NCI-H510A (cell line): ENCODE measurements around the gene DENND1A.
A peak's percentile ranks its signal among the peaks of the same experiment; 100 is the strongest.

Experiments used
- DNase-seq: peaks from one replicate; lab custom pipeline; 2025; lab: John Stamatoyannopoulos, UW

The DENND1A gene

GRCh38 chr9:123394291-123395235, 535.4 kb downstream of the DENND1A start:
- DNase-seq: no peak

- no peak for DNase-seq
Observed at GRCh38 chr9:123392802-123393201, 537.1 kb downstream of the DENND1A start.

- DNase-seq: no peak
Observed at GRCh38 chr9:123391946-123392345, 538.0 kb downstream of the DENND1A start.

- no peak for DNase-seq
Observed at GRCh38 chr9:123391233-123391632, 538.7 kb downstream of the DENND1A start.

DNA sequence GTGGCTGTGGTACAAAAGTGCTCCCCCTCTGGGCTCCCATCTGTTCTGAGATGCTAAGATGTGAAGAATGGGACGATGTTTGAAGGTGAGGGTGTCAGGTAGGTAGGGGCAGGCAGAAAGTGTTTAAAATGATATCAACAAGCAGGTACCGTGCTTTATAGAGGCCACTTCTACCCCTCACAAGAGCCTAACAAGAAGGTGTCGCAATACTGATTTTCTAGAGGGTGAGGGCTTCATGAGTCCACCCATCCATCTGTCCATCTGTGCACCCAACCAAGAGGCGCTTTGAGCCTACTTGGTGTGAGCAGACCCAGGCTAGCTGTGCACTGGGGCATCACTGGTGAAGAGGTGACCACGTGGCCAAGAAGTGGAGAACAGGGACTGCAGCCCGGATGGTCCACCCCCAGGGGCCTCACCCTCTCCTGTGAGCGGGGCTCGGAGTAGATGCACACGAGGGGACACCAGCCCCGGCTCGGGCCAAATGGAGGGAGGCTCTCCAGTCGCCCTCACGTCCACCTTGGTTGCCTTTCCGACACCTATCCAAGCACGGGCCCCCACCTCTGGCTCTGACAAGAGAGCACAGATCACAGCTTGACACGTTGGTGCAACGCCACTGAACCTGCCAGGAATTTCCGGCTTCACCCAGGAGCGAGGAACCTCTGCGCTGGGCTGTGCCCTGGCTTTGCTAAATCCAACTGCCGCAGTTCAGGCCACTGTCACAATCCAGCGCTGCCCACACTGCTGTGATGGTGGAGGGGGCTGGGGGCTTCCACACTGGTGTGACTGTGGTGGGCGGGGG, 539.4 kb downstream of the DENND1A start:
- DNase-seq: no peak

DNA sequence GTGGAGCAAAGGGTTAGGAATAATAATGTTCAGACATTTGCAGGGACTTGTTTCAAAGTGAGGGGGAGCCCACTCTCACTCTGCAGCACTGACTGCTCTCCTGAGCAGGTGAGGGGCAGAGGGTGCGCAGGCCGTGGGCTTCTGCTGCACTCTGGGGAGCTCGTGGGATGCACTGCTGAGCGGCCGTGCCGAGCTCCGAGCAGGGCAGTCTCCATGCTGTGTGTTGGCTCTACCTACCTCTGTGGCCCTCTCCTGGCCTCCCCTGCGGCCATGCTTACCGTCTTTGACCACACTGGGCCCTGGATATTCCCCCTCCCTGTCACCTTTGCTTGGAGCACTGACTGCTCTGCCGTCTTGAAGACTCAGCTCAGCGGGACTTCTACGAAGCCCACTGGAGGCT, 540.2 kb downstream of the DENND1A start:
- DNase-seq: no peak

GRCh38 chr9:123389070-123389469, 540.9 kb downstream of the DENND1A start:
- DNase-seq: no peak

- no peak for DNase-seq
Observed at GRCh38 chr9:123387686-123388085, 542.2 kb downstream of the DENND1A start.

DNA sequence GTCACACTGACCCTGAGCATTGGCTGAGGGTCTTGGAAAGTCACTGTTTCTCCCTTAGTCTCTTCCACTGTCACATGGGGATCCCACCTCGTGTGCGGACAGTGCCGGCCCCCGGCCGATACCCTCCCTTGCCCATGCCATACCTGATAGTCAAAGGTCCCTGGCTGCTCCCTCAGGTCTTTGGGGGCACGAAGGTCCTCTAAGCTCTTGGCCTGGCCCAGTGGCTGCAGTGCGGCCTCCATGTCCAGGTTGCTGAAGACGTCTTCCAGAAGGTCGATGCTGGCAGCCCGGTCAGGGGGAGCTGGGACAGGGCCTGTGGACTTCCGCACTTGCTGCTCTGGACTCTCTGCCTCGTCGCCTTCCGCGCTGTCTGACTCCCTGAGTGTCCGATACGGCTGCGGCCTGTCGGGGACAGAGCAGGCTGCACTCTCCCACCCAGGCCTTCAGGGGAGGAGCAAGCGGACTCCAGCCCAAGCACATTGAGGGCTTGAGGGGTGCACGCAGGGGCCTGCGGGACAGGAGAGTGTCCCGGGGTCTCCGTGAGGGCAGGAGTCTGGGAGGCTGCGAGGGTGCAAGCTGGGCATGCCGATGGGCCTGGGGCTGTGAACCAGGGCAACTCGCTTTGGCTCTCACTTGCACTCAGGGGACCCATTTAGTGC, 546.3 kb downstream of the DENND1A start:
- DNase-seq: no peak

DNA sequence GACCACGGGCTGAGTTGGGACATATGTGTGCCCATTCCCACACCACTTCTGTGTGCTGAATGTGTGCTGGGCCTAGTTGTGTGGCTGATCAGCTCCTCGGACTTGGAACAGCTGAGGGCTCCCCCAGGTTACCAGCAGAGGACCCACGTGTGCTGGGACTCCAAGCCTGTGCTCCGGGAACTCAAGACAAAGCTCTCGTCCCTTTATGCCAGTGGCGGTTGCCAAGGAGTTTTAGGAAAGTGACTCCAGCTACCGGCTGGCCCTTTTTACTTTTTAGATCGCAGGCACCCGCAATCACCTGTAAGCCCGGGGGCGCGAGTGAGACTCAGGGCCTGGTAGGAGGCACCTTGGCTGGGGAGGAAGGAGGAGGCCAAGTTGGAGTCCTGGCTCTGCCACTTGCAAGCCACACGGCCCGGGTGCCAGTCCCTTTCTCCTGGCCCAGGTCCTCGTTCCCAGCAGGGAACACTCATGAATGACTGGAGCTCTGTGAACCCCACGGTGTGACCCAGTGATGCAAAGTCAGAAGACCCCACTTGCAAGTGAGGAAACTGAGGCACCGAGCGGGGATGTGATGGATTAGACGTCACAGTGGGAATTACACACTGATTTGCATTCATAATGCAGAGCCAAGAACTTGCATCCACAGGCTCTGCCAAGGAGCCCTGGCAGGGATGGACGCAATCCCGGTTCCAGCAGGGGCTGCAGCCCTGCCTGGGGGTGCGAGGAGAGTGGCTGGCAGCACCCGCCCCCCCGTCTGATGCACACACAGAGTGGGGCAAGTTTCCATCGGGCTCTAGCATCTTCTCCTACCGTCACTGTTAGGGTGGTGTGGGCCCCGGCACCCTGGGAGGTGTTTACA, 547.0 kb downstream of the DENND1A start:
- DNase-seq: no peak

DNA sequence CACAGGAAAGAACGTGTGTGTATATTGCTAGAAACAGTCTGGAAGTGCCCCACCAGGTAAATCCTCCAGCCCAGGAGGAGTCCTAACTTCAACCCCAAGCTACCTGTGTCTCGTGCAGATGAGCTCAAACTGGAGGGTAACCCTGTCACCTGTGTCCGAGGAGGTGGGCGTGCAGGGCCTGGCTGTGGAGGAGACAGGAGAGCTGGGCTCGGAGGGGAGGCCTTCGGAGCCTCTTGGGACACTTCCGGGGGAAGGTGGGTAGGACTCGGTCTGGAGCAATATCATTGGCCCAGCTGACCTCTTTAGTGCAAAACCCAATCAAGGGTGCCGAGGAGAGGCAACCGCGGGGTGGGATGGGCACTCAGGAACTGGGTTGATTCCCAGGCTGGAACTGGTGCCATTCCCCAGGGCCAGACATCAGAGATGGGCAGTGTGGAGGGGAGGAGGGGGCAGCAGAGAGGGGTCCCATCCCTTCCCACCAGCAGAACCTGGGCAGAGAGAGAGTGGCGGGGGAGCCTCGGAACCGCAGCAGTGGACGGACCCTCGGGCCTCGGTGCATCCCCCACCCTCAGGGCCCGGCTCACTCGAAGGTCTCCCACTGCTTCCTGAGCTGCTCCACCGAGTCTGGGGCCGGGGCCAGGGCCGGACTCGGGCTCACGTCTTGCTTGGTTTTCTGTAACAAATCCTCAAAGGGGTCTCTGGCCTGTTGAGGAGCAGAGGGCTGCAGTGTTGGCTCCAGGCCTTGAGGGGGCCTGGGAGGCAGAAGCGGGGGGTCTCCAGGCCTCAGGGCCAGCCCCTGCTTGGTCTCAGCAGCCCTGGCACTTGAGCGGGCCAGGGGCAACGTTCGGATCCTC, 548.8 kb downstream of the DENND1A start:
- DNase-seq: no peak

- no peak for DNase-seq
Observed at GRCh38 chr9:123378956-123379660, 550.8 kb downstream of the DENND1A start.

- no peak for DNase-seq
Observed at GRCh38 chr9:123378025-123378424, 551.9 kb downstream of the DENND1A start.

DNA sequence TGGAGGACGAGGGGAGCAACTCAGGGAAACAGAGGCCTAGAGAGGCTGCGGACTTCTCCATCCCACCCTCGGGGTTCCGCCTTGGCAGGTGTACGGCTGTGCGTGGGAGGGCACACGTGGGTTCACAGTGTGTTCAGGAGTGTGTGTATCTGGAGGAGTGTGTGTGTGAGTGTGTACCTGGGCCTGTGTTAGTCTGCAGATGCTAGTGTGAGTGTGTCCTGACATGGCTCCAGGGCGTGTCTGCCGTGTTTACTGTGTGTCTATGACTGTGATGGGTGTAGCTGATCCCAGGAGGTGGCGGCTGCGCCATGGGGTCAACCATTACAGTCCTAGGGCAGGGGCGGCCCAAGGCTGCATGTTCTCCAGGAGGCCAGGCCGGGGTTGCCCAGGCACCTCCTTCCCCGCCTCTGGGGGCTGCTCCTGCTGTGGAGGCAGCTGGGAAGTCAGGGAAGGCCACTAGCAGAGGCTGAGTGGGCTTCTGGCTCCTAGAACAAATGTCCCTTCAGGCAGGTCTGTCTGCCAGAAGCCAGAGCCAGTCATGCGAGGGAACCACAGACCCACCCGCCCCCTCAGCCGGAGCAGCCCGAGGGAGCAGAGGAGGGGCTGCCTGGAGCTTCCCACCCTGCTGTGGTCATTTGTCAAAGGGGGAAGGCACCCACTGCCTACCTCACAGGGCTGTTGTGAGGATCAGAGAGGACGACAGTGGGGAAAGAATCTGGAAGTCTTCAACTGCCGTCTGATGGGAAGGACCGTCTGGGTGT, 552.5 kb downstream of the DENND1A start:
- no peak for DNase-seq

GRCh38 chr9:123376218-123377071, 553.5 kb downstream of the DENND1A start:
- DNase-seq: no peak

DNA sequence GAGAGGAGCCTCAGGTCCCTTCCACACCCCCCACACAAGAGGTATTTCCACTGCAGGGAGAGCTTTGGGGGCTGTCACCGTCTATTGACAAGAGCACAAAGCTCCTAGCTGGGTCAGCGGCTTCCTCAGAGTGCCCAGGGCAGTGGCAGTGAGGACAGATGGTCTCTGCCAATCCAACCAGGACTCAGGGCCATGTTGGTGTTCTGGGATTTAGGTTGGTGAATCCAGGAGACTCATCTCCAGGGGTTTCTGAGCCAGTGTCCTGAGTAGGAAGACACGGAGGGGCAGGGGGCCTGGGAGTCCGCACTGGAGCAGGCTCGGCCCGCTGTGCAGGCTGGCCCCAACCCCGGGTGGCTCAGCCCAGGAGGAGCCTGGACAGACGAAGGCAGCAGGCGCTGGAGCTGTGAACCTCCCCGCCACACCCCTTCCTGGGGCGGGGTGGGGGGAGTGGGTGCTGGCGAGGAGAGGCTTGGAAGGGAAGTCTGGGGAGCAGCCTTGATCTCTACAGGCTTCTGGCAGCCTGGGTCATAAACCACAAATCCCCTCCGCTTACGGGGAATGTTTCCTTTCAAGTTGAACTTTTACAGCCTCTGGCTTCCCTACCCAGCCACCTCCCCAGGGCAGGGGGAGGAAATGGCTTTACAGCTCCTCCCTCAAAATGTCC, 554.3 kb downstream of the DENND1A start:
- DNase-seq: peak; percentile 45

DNA sequence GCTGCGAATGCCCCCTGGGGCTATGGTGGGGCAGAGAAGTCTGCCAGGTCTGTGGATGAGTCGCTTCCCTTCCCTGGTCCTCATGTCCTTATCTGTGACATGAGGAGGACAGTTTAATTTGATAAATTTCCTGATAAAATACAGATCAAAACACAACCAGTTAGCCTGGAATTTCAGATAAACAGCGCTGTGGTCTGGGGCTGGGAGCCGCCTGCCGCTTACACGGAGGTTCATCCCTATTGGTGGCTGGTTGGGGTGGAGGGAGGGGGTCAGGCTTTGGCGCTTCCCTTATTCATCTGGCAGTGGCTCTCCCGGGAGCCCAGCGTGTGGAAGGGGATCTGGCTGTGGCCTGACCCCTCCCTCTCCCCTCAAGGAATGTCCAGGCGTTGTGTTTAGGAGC, 556.0 kb downstream of the DENND1A start:
- peak; percentile 28 for DNase-seq
